Endothelial cell of umbilical vein (primary cell): Measurements from ENCODE around the gene UMPS. TPM values are rescaled to one million over a fixed set of nuclear protein-coding genes. Genes with fewer than 3 reads are reported as not detected.

Experiments used
- BruUV-seq: library from RNA; stranded (reverse); fragments of 400-500 nt; replicated peaks from 2 replicates; lab custom pipeline; 2021; lab: Mats Ljungman, UMichigan
- CTCF ChIA-PET: fragments of 300-600, 350-600 bp; sonication (Branson Sonifier 250); formaldehyde crosslinking; loops from one replicate; lab custom pipeline; 2021; ENCODE audit warnings: antibody characterized with exemption, inconsistent platforms; lab: Charles Lee
- POLR2A ChIA-PET: fragments of 300-600, 350-600 bp; sonication (Branson Sonifier 250); formaldehyde crosslinking; loops from one replicate; lab custom pipeline; 2021; ENCODE audit warnings: antibody characterized with exemption, inconsistent platforms; lab: Charles Lee
- DNase-seq: peaks from one replicate; pipeline ENCODE4 v3.0.0-alpha.2; 2011; ENCODE audit warnings: low read depth, low spot score
- FAIRE-seq: peaks from 2 replicates; lab custom pipeline; 2011; peaks lifted over from hg19 to GRCh38; lab: Jason Lieb, UNC
- H2AFZ ChIP-seq: 2 replicates; pipeline ENCODE4 v1.6.0; 2012; ENCODE audit warnings: low read depth, low read length, control low read depth, inconsistent platforms
- H3K27ac ChIP-seq: 2 replicates; pipeline ENCODE4 v1.5.1; 2011; ENCODE audit warnings: low read depth, mild to moderate bottlenecking, control low read depth, low read length, moderate library complexity; ENCODE audit not compliant: insufficient read depth
- H3K27me3 ChIP-seq, 2 experiments: 2 replicates each; pipeline versions ENCODE4 v1.6.0 to v1.6.1; 2011; ENCODE audit warnings: low read length in 2 of 2, mixed read lengths in 1 of 2; ENCODE audit not compliant: control insufficient read depth in 2 of 2, insufficient read depth in 2 of 2
- H3K36me3 ChIP-seq, 2 experiments: 2 replicates in 1 of 2; 3 replicates in 1 of 2; pipeline ENCODE4 v1.5.1; 2011; ENCODE audit warnings: low read length in 2 of 2, mild to moderate bottlenecking in 1 of 2, moderate library complexity in 1 of 2; ENCODE audit not compliant: control insufficient read depth in 2 of 2, insufficient read depth in 2 of 2; ENCODE audit errors: extremely low read depth in 1 of 2
- H3K4me1 ChIP-seq: 3 replicates; pipeline ENCODE4 v1.5.1; 2011; ENCODE audit warnings: mild to moderate bottlenecking, low read length; ENCODE audit not compliant: control insufficient read depth, insufficient read depth; ENCODE audit errors: extremely low read depth
- H3K4me2 ChIP-seq: 2 replicates; pipeline ENCODE4 v1.6.1; 2011; ENCODE audit warnings: low read length, control low read depth, mixed read lengths; ENCODE audit not compliant: insufficient read depth
- H3K4me3 ChIP-seq, 3 experiments: fragments of 200-600 bp in 1 of 3; sonication (generic), shearing (Covaris generic) in 1 of 3; replicated peaks in 1 of 3; 2 replicates each; pipeline ENCODE4 v1.5.1; 2011 to 2016; ENCODE audit warnings: control low read depth in 3 of 3, low read length in 3 of 3, mild to moderate bottlenecking in 2 of 3, inconsistent platforms in 1 of 3, low read depth in 1 of 3, moderate library complexity in 1 of 3; ENCODE audit not compliant: insufficient read depth in 1 of 3
- H3K79me2 ChIP-seq: 2 replicates; pipeline ENCODE4 v1.6.0; 2012; ENCODE audit warnings: low read length, inconsistent platforms; ENCODE audit not compliant: control insufficient read depth, insufficient read depth
- H3K9ac ChIP-seq: replicated peaks from 2 replicates; pipeline ENCODE3; 2011; ENCODE audit warnings: low read length, control low read depth; ENCODE audit not compliant: insufficient read depth; ENCODE audit errors: extremely low read depth
- H3K9me1 ChIP-seq: replicated peaks from 3 replicates; pipeline ENCODE4 v1.6.0; 2011; ENCODE audit warnings: mild to moderate bottlenecking, low read length; ENCODE audit not compliant: control insufficient read depth, insufficient read depth; ENCODE audit errors: extremely low read depth
- H3K9me3 ChIP-seq: replicated peaks from 2 replicates; pipeline ENCODE4 v1.5.1; 2012; ENCODE audit warnings: low read length, inconsistent platforms; ENCODE audit not compliant: control insufficient read depth, insufficient read depth
- H4K20me1 ChIP-seq: replicated peaks from 2 replicates; pipeline ENCODE3; 2011; ENCODE audit warnings: mild to moderate bottlenecking, low read length; ENCODE audit not compliant: control insufficient read depth, insufficient read depth; ENCODE audit errors: extremely low read depth
- FOS ChIP-seq: IDR thresholded peaks from 2 replicates; pipeline ENCODE4 v1.6.1; 2011; ENCODE audit warnings: mild to moderate bottlenecking, low read length, moderate library complexity, borderline replicate concordance; ENCODE audit not compliant: insufficient read depth
- GATA2 ChIP-seq: IDR thresholded peaks from 2 replicates; pipeline ENCODE4 v1.7.0; 2011; ENCODE audit warnings: low read depth, mild to moderate bottlenecking, moderate library complexity, mixed read lengths, low read length; ENCODE audit not compliant: insufficient read length, insufficient read depth
- JUN ChIP-seq: IDR thresholded peaks from 2 replicates; pipeline ENCODE4 v1.6.1; 2011; ENCODE audit warnings: borderline replicate concordance, low read depth; ENCODE audit not compliant: insufficient read length, insufficient read depth
- MYC ChIP-seq: IDR thresholded peaks from one replicate; pipeline ENCODE4 v1.6.1; 2011; ENCODE audit warnings: mild to moderate bottlenecking, low read depth, low read length
- POLR2A ChIP-seq: IDR thresholded peaks from 2 replicates; pipeline ENCODE4 v1.6.1; 2012; ENCODE audit warnings: low read depth, mild to moderate bottlenecking, control low read depth, low read length
- POLR2AphosphoS5 ChIP-seq: IDR thresholded peaks from 2 replicates; pipeline ENCODE4 v1.6.1; 2012; ENCODE audit warnings: low read depth, mild to moderate bottlenecking, control low read depth, low read length, moderate library complexity; ENCODE audit not compliant: insufficient read depth
- dilution Hi-C: fragments of 300-500 bp; cut with MboI; formaldehyde crosslinking; loops from one replicate; pipeline ENCODE4 v1.15.0; 2019; ENCODE audit warnings: low sequenced_read_pairs; ENCODE audit not compliant: extremely low pct_ligation_motif_present
- intact Hi-C: fragments of 100-400 bp; cut with micrococcal nuclease; formaldehyde crosslinking; loops from one replicate; pipeline ENCODE4 v1.10.0; 2022
- polyA plus RNA-seq, 4 experiments: library from polyadenylated mRNA; depleted of rRNA in 3 of 4; stranded (reverse) in 3 of 4; unstranded in 1 of 4; fragments of >200 nt; gene quantifications; 2 replicates each; pipeline versions ENCODE4 v1.2.1 to v1.2.3, GENCODE V29; 2011 to 2012; ENCODE audit warnings: missing spikeins in 1 of 4
- total RNA-seq: library from RNA; stranded (reverse); gene quantifications from 2 replicates; pipeline ENCODE4 v1.2.3, GENCODE V29; 2021
- TF ChIP-seq, protein P1 (sequence below), 2 donors: IDR thresholded peaks; 1 replicate in 1 of 2; 2 replicates in 1 of 2; pipeline ENCODE4 v1.5.1; 2011; ENCODE audit warnings: low read length in 2 of 2, mild to moderate bottlenecking in 2 of 2, moderate library complexity in 2 of 2, control low read depth in 1 of 2, inconsistent platforms in 1 of 2, low read depth in 1 of 2; ENCODE audit not compliant: insufficient read depth in 1 of 2; ENCODE audit errors: extremely low read depth in 1 of 2

UMPS gene
- total and polyA plus RNA-seq, 2 donors (not counting 3 experiments of a cell fraction or from before 2014, with no cell fraction given): 38.6 to 50.2 TPM

DNA sequence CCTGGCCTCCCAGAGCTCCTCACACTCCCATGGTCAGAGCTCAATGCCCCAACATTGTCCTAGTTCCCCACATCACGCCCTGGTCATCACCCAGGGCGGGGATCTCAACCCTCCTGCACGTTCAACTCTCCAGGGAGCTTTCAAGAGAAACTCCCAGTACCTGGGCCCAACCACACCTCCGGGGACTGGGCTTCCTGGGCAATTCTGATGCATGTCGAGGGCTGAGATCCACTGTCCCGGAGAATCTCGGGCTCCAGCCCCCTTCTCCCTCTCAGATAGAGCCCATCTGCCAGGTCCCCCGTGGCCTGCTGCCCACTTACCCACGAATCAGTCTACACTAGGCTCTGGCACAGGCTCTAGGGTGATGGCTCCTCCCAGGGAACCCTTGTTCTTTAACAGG, 39.2 kb downstream of the UMPS start:
- Histone ChIP-seq H2AFZ (no peak overlapping the region), H3K4me2 (no peak overlapping the region), H3K36me3 (peaks cover 0 to 7% of the 10 kb centered on the region in 2 experiments), H3K79me2 (no peaks in the 10 kb centered on the region), H3K9me1 (no peaks in the 10 kb centered on the region), H3K27ac (no peak overlapping the region), H3K9ac (no peak overlapping the region), H4K20me1 (no peaks in the 10 kb centered on the region), H3K9me3 (no peaks in the 10 kb centered on the region), H3K27me3 (no peaks in the 10 kb centered on the region), H3K4me1 (peaks cover 38% of the 10 kb centered on the region), H3K4me3 (no peak overlapping the region)
- ChIA-PET CTCF (interaction anchor here (0.7 to 4.8 kb wide), 3 partner anchors 9 to 132 kb away, joined by 5 to 54 read pairs (median 49); no protein-coding TSS in a partner anchor), POLR2A (no interaction called here)
- DNase-seq (no peak), FAIRE-seq (no peak)
- TF ChIP-seq, protein P1, sequence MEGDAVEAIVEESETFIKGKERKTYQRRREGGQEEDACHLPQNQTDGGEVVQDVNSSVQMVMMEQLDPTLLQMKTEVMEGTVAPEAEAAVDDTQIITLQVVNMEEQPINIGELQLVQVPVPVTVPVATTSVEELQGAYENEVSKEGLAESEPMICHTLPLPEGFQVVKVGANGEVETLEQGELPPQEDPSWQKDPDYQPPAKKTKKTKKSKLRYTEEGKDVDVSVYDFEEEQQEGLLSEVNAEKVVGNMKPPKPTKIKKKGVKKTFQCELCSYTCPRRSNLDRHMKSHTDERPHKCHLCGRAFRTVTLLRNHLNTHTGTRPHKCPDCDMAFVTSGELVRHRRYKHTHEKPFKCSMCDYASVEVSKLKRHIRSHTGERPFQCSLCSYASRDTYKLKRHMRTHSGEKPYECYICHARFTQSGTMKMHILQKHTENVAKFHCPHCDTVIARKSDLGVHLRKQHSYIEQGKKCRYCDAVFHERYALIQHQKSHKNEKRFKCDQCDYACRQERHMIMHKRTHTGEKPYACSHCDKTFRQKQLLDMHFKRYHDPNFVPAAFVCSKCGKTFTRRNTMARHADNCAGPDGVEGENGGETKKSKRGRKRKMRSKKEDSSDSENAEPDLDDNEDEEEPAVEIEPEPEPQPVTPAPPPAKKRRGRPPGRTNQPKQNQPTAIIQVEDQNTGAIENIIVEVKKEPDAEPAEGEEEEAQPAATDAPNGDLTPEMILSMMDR (IDR thresholded peaks at IDR 0.05; ENCODE audit: extremely low read depth in 1 of 2, insufficient read depth in 1 of 2, low read depth in 1 of 2, low read length in 2 of 2): no peak
- TF ChIP-seq POLR2A (no peak), FOS (no peak), POLR2AphosphoS5 (no peak), GATA2 (no peak), MYC (no peak), JUN (no peak)
- dilution Hi-C loops (loop anchor here (25.0 kb wide), 1 partner anchor 118 kb away; the partner anchor contains the start of gene ITGB5), intact Hi-C loops (loop anchor here (2.0 to 10.0 kb wide), 2 partner anchors 131 to 385 kb away; no protein-coding TSS in a partner anchor)
- no TSS peak for BruUV-seq
